WTC11 (cell line): ENCODE data around the gene GPR15LG. TPM values are rescaled to one million over a fixed set of nuclear protein-coding genes. Genes with fewer than 3 reads are reported as not detected.

Experiments
- ATAC-seq: fragments of 200-7000 bp; cut with Tn5 transposase; 2 replicates; pipeline ENCODE4 v1.10.0; 2021; ENCODE audit warnings: mild to moderate bottlenecking, moderate library complexity
- CTCF ChIA-PET: fragments of 300-600 bp; sonication (Branson Sonifier 250); formaldehyde crosslinking; loops from one replicate; lab custom pipeline; 2021; ENCODE audit warnings: antibody characterized with exemption; lab: Charles Lee
- POLR2A ChIA-PET: fragments of 350-600 bp; sonication (Branson Sonifier 250); formaldehyde crosslinking; loops from one replicate; lab custom pipeline; 2021; ENCODE audit warnings: antibody characterized with exemption; lab: Charles Lee
- DNase-seq: peaks from one replicate; pipeline ENCODE4 v3.0.0; 2021; ENCODE audit warnings: low spot score
- H3K27ac Mint-ChIP-seq: 2 replicates; pipeline ENCODE4 v1.8.0; 2021; ENCODE audit warnings: mixed read lengths
- H3K27me3 Mint-ChIP-seq: 2 replicates; pipeline ENCODE4 v1.8.0; 2021; ENCODE audit warnings: low read depth, mild to moderate bottlenecking, moderate library complexity, mixed read lengths
- H3K36me3 Mint-ChIP-seq: 2 replicates; pipeline ENCODE4 v1.8.0; 2021; ENCODE audit warnings: mixed read lengths
- H3K4me1 Mint-ChIP-seq: 2 replicates; pipeline ENCODE4 v1.8.0; 2022; ENCODE audit warnings: mixed read lengths
- H3K4me3 Mint-ChIP-seq: 2 replicates; pipeline ENCODE4 v1.8.0; 2021; ENCODE audit warnings: mild to moderate bottlenecking, moderate library complexity, mixed read lengths
- H3K9me3 Mint-ChIP-seq: 2 replicates; pipeline ENCODE4 v1.8.0; 2021; ENCODE audit warnings: mixed read lengths
- CBFB ChIP-seq: sonication (generic); formaldehyde crosslinking; IDR thresholded peaks from 2 replicates; pipeline ENCODE4 v1.8.1; 2022; ENCODE audit warnings: mild to moderate bottlenecking, low read depth, missing genetic modification reagents
- CREM ChIP-seq: sonication (generic); formaldehyde crosslinking; IDR thresholded peaks from 2 replicates; pipeline ENCODE4 v1.8.1; 2022; ENCODE audit warnings: mild to moderate bottlenecking, missing genetic modification reagents, moderate library complexity
- CTCF ChIP-seq: fragments of 200-600 bp; IDR thresholded peaks from 2 replicates; pipeline ENCODE4 v1.8.0; 2022; ENCODE audit warnings: antibody characterized with exemption
- EMX1 ChIP-seq: fragments of 250-450 bp; sonication (Bioruptor Pico); IDR thresholded peaks from 2 replicates; pipeline ENCODE4 v1.8.0; 2021; ENCODE audit warnings: mild to moderate bottlenecking
- GRHL2 ChIP-seq: fragments of 250-450 bp; sonication (Bioruptor Pico); IDR thresholded peaks from 2 replicates; pipeline ENCODE4 v1.8.0; 2022; ENCODE audit warnings: mild to moderate bottlenecking, moderate library complexity; ENCODE audit not compliant: insufficient replicate concordance, severe bottlenecking
- HMGA2 ChIP-seq: fragments of 250-450 bp; sonication (Bioruptor Pico); IDR thresholded peaks from 2 replicates; pipeline ENCODE4 v1.4.0; 2021; ENCODE audit warnings: mild to moderate bottlenecking, moderate library complexity
- JAZF1 ChIP-seq: fragments of 250-450 bp; sonication (Bioruptor Pico); IDR thresholded peaks from 2 replicates; pipeline ENCODE4 v1.9.0; 2021; ENCODE audit warnings: moderate library complexity, mild to moderate bottlenecking, inconsistent platforms
- KAT7 ChIP-seq: sonication (generic); formaldehyde crosslinking; IDR thresholded peaks from 2 replicates; pipeline ENCODE4 v1.8.1; 2023; ENCODE audit warnings: missing genetic modification reagents, mild to moderate bottlenecking, borderline replicate concordance
- NR2C2 ChIP-seq: sonication (generic); formaldehyde crosslinking; IDR thresholded peaks from 2 replicates; pipeline ENCODE4 v1.8.0; 2022; ENCODE audit warnings: mild to moderate bottlenecking, missing genetic modification reagents
- TEAD4 ChIP-seq: sonication (generic); formaldehyde crosslinking; IDR thresholded peaks from 2 replicates; pipeline ENCODE4 v1.8.0; 2022; ENCODE audit warnings: mild to moderate bottlenecking, missing genetic modification reagents
- ZBTB21 ChIP-seq: sonication (generic); formaldehyde crosslinking; IDR thresholded peaks from 2 replicates; pipeline ENCODE4 v1.8.1; 2023; ENCODE audit warnings: mild to moderate bottlenecking, missing genetic modification reagents, borderline replicate concordance
- ZNF281 ChIP-seq: sonication (generic); formaldehyde crosslinking; IDR thresholded peaks from 2 replicates; pipeline ENCODE4 v1.8.0; 2023; ENCODE audit warnings: mild to moderate bottlenecking, missing genetic modification reagents
- ZNF512 ChIP-seq: sonication (generic); formaldehyde crosslinking; IDR thresholded peaks from 2 replicates; pipeline ENCODE4 v1.8.1; 2022; ENCODE audit warnings: missing genetic modification reagents, borderline replicate concordance
- ZNF532 ChIP-seq: fragments of 250-450 bp; sonication (Bioruptor Pico); IDR thresholded peaks from 2 replicates; pipeline ENCODE4 v1.9.0; 2021; ENCODE audit warnings: mild to moderate bottlenecking, borderline replicate concordance
- total RNA-seq: library from RNA; stranded (reverse); gene quantifications from 3 replicates; pipeline ENCODE4 v1.2.3, GENCODE V29; 2021
- TF ChIP-seq, protein P1 (sequence below): sonication (generic); formaldehyde crosslinking; IDR thresholded peaks from 2 replicates; pipeline ENCODE4 v1.8.1; 2023; ENCODE audit warnings: mild to moderate bottlenecking, missing genetic modification reagents

The GPR15LG gene
- total RNA-seq, 1 experiment from 2014 or later, result not detected

GRCh38 chr10:84233940-84234339 lies 60.3 kb downstream of the GPR15LG start (continued):
- TF ChIP-seq ZNF281 (CRISPR knock-in tag) (no peak), ZBTB21 (CRISPR knock-in tag) (no peak), HMGA2 (no peak)

- CTCF ChIA-PET, result interaction anchor here (1.2 to 1.4 kb wide), 2 partner anchors 29 to 86 kb away, joined by 3 read pairs; no protein-coding TSS in a partner anchor
- 0 out of 2 replicates have a peak, but pooled peaks cover 4% of the 10 kb centered on the region for H3K4me1 Mint-ChIP-seq
- DNase-seq (no peak), ATAC-seq (no peak)
- TF ChIP-seq JAZF1 (CRISPR knock-in tag) (no peak), NR2C2 (CRISPR knock-in tag) (no peak), KAT7 (CRISPR knock-in tag) (no peak), CBFB (no peak), CREM (CRISPR knock-in tag) (no peak), TEAD4 (CRISPR knock-in tag) (no peak), ZNF532 (CRISPR knock-in tag) (no peak), CTCF (no peak), GRHL2 (CRISPR knock-in tag) (no peak), EMX1 (CRISPR knock-in tag) (no peak), ZNF281 (CRISPR knock-in tag) (no peak), ZNF512 (CRISPR knock-in tag) (no peak)
- TF ChIP-seq, protein P1, sequence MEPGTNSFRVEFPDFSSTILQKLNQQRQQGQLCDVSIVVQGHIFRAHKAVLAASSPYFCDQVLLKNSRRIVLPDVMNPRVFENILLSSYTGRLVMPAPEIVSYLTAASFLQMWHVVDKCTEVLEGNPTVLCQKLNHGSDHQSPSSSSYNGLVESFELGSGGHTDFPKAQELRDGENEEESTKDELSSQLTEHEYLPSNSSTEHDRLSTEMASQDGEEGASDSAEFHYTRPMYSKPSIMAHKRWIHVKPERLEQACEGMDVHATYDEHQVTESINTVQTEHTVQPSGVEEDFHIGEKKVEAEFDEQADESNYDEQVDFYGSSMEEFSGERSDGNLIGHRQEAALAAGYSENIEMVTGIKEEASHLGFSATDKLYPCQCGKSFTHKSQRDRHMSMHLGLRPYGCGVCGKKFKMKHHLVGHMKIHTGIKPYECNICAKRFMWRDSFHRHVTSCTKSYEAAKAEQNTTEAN (CRISPR knock-in tag), result no peak
- POLR2A ChIA-PET, result no interaction called here
- H3K9me3 Mint-ChIP-seq, result no peaks in the 10 kb centered on the region
- peaks cover 21% of the 10 kb centered on the region for H3K27me3 Mint-ChIP-seq
- H3K4me3 Mint-ChIP-seq, result no peak overlapping the region
- H3K27ac Mint-ChIP-seq, result no peak overlapping the region
- no peaks in the 10 kb centered on the region for H3K36me3 Mint-ChIP-seq
Measured at GRCh38 chr10:84234479-84234878, 60.9 kb downstream of the GPR15LG start.
